GM12864 (cell line): ENCODE measurements around the gene KIAA1755.
A peak's percentile ranks its signal among the peaks of the same experiment; 100 is the strongest.

Experiments used
- DNase-seq: peaks from one replicate; pipeline ENCODE4 v3.0.0-alpha.2; 2011; ENCODE audit warnings: low read depth
- H3K4me3 ChIP-seq: 2 replicates; pipeline ENCODE4 v1.5.1; 2011; ENCODE audit warnings: mild to moderate bottlenecking, low read depth, low read length, control low read depth
- TF ChIP-seq, protein P1 (sequence below): IDR thresholded peaks from 2 replicates; pipeline ENCODE4 v1.5.1; 2011; ENCODE audit warnings: low read depth, mild to moderate bottlenecking, moderate library complexity, low read length, control low read depth, inconsistent platforms; ENCODE audit errors: missing control alignments

Gene KIAA1755

DNA sequence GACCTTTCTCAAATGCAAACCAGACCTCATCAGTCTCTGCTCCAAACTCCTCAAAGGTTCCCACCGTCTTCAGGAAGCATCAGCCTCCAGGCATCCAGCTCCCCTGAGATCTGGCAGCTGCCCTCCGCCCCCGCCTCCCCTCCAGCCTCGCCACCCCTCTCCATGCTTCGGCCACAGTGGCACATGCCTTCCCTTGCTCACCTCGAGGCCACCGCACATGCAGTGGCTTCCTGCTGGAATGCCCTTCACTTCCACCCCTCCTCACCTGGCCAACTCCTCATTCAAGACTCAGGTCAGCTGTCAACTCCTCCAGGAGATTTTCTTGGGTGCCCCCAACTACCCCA is 13.4 kb downstream of the KIAA1755 start:
- TF ChIP-seq, protein P1, sequence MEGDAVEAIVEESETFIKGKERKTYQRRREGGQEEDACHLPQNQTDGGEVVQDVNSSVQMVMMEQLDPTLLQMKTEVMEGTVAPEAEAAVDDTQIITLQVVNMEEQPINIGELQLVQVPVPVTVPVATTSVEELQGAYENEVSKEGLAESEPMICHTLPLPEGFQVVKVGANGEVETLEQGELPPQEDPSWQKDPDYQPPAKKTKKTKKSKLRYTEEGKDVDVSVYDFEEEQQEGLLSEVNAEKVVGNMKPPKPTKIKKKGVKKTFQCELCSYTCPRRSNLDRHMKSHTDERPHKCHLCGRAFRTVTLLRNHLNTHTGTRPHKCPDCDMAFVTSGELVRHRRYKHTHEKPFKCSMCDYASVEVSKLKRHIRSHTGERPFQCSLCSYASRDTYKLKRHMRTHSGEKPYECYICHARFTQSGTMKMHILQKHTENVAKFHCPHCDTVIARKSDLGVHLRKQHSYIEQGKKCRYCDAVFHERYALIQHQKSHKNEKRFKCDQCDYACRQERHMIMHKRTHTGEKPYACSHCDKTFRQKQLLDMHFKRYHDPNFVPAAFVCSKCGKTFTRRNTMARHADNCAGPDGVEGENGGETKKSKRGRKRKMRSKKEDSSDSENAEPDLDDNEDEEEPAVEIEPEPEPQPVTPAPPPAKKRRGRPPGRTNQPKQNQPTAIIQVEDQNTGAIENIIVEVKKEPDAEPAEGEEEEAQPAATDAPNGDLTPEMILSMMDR = no peak
- H3K4me3 ChIP-seq = no peak overlapping the region
- no peak for DNase-seq

DNA sequence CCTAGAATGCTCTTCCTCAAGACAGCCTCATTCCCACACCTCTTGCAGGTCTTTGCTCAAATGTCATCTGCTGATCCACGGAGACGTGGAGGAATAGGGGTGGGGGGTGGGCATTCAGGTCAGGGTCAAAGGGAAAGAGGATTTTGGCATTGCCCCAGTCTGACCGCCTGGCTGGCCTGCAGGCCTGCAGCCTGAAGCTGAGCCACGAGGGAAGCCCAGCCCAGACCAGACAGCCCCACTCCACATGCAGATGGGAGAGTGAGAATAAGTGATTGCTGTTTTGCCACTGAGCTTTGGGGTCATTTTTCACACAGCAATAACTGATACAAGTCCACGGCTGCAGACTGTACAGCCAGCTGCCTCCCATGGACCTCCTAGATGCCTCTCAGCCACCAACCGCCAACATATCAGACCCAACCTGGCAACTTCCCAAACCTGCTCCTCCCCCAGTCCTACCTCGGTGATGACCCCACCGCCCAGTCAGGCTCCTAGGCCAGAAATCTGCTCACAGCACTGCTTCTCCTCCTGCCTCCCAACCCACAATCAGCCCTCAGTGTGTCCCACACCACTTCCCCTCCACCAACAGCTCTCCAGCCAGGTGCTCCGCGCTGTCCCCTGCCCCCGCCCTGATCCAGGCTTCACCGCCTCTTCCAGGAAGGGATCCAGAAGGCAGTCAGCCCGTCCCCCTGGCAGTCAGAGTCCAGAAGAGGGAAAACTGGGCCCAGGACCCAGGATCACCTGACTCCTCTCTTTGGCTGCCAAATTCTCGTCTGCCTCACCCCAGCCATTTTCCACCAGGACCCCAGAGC is 14.0 kb downstream of the KIAA1755 start:
- TF ChIP-seq, protein P1 = no peak
- no peak for DNase-seq
- H3K4me3 ChIP-seq = no peak overlapping the region

DNA sequence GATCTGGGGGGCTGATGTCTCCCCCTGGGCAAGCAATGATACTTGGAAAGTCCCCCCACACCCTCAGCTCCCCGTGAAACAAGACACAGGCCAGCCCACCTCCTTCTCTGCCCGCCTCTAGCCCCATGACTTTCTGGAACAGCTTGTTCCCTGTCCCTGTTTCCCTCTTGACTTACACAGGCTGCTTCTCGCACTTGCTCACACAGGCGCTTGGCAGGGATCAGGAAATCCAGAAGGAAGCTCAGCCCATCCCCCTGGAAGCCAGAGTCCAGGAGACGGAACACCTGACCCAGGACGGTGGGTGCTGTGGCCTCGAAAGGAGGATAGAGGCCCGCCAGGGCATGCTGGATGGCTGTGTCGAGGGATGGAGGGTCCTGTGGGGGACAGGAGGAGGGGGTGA is 14.8 kb downstream of the KIAA1755 start:
- TF ChIP-seq, protein P1 = no peak
- no peak overlapping the region for H3K4me3 ChIP-seq
- DNase-seq = no peak

DNA sequence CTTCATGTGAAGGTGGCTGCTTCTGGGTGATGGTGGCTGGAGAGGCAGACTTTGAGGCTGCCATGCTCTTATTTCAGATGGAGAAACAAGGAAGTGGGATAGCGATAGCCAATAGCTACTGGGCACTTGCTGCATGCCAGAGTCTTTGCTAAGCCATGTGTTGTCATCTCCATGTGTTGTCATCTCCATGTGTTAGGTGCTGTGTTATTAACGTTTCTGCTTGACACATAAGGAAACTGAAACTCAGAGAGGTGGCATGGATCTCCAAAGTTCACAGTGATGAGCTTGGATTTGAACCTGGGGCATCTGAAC is 16.9 kb downstream of the KIAA1755 start:
- no peak for DNase-seq
- TF ChIP-seq, protein P1 = no peak
- no peak overlapping the region for H3K4me3 ChIP-seq

DNA sequence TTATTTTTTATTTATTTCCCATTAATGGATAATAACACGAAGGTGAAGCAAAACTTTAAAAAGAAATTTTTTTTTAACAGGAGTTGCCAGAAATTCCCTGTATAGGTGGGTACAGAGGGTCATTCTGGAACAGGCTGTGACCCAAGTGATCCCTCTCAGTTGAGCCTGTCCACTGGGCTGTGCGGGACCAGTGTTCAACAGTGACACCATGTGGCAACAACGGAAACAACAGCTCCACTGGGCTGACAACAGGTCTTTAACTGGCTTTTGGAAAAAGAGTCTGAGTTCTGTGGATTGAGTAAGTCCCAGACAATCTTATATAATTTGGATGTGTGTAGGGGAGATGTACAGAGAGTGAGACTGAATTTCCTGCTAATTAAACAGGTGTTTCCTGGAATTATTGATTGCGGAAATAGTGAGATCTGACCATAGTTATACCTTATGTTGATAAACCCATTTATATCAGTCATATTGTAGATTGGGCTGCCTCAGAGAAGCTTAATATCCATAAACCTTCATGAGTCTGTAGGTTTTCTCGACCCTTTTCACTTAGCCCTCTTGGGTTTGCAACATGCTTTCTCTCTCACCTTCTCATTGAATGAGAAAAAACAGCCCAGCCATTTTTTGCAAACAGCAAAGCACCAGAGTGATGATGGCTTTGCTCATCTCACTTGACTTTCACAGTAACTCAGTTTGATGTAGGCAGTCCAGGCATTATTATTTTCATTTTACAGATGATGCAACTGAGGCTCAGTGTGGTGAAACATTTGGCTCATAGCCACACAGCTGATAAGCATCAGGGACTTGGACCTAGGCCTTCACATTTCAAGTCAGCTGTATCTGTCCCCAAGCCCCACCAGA is 17.5 kb downstream of the KIAA1755 start:
- no peak overlapping the region for H3K4me3 ChIP-seq
- DNase-seq = no peak
- TF ChIP-seq, protein P1 = peak; percentile 65

DNA sequence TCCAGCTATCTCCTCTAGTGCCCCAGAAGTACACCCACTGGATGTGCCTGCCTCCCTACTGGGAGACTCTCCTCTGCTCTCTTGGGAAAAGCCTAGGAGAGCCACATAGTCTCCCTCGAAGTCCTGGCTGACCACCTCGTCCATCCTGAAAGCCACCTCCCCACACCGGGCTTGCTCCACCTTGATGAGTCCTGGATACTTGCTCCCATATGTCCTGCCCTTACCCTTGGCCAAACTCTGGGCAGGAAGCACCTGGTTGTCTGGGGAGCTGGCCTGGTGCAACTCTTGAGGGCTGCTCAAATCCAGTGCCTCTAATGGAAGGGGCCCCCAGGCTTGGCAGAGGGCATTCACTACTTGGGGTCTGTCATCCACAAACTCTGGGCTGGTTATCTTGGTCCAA is 19.3 kb downstream of the KIAA1755 start:
- DNase-seq = no peak
- no peak overlapping the region for H3K4me3 ChIP-seq
- TF ChIP-seq, protein P1 = no peak
